Peyer's patch (tissue), 4 donors: ENCODE data around the gene CCNL2.

Source experiments
- POLR2A ChIP-seq, 2 donors: fragments of 450-650 bp; IDR thresholded peaks; one replicate each; pipeline ENCODE4 v1.5.1; 2017; ENCODE audit warnings: antibody characterized with exemption in 2 of 2, mild to moderate bottlenecking in 2 of 2, moderate library complexity in 2 of 2
- TF ChIP-seq, protein P1 (sequence below), 6 experiments: fragments of 450-650 bp in 4 of 6; fragments of 200-600 bp in 2 of 6; sonication (generic) in 1 of 6; IDR thresholded peaks; one replicate each; pipeline ENCODE4 v1.5.1; 2017 to 2019; ENCODE audit warnings: antibody characterized with exemption in 6 of 6, mild to moderate bottlenecking in 3 of 6, moderate library complexity in 1 of 6

DNA sequence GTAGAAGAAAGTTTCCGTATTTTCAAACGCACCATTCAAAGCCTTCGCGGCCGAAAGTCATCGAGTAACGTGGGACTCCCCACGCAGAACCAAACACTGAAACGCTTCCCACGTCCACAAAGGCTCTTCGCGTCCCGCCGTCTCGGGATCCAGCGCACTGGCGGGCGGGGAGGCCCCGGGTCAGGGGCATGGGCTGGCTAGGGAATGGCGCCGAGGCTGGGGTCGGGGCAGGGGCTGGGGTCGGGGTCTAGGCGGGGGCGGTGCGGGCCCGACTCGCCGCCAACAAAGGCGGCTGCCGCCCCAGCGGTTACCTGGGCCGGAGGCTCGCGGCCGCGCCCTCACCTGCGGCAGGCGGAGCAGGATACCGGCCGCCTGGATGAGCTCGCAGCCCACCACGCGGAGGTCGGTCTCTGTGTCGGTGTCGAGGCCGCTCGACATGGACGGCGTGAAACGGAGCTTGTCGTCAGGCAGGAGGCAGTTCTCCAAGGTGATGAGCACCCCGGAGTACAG lies 403 bp downstream of the CCNL2 start:
- TF ChIP-seq, protein P1, sequence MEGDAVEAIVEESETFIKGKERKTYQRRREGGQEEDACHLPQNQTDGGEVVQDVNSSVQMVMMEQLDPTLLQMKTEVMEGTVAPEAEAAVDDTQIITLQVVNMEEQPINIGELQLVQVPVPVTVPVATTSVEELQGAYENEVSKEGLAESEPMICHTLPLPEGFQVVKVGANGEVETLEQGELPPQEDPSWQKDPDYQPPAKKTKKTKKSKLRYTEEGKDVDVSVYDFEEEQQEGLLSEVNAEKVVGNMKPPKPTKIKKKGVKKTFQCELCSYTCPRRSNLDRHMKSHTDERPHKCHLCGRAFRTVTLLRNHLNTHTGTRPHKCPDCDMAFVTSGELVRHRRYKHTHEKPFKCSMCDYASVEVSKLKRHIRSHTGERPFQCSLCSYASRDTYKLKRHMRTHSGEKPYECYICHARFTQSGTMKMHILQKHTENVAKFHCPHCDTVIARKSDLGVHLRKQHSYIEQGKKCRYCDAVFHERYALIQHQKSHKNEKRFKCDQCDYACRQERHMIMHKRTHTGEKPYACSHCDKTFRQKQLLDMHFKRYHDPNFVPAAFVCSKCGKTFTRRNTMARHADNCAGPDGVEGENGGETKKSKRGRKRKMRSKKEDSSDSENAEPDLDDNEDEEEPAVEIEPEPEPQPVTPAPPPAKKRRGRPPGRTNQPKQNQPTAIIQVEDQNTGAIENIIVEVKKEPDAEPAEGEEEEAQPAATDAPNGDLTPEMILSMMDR (IDR thresholded peaks at IDR 0.05): no peak
- no peak for TF ChIP-seq POLR2A (IDR thresholded peaks at IDR 0.05)
